CD4-positive, alpha-beta memory T cell (primary cell): Measurements from ENCODE around the gene ONECUT1. TPM values are rescaled to one million over a fixed set of nuclear protein-coding genes. Genes with fewer than 3 reads are reported as not detected.

Experiments used
- CTCF ChIA-PET: fragments of 350-600 bp; sonication (Branson Sonifier 250); formaldehyde crosslinking; loops from one replicate; lab custom pipeline; 2021; ENCODE audit warnings: inconsistent platforms; ENCODE audit not compliant: partially characterized antibody; lab: Charles Lee
- POLR2A ChIA-PET: fragments of 350-600 bp; sonication (Branson Sonifier 250); formaldehyde crosslinking; loops from one replicate; lab custom pipeline; 2021; ENCODE audit not compliant: partially characterized antibody; lab: Charles Lee
- DNase-seq, 5 donors: peaks; one replicate each; pipeline versions ENCODE4 v3.0.0 to v3.0.0-alpha.2; 2020 to 2022; ENCODE audit warnings: mixed read lengths in 1 of 5
- H3K27ac ChIP-seq: one replicate; pipeline ENCODE4 v1.7.0; 2013; ENCODE audit warnings: low read depth, low read length
- H3K27me3 ChIP-seq: 2 replicates; pipeline ENCODE4 v1.7.0; 2013; ENCODE audit warnings: mild to moderate bottlenecking, low read length, moderate library complexity; ENCODE audit not compliant: insufficient read depth
- H3K36me3 ChIP-seq: 2 replicates; pipeline ENCODE4 v1.7.0; 2013; ENCODE audit warnings: mild to moderate bottlenecking, low read length, moderate library complexity; ENCODE audit not compliant: insufficient read depth
- H3K4me1 ChIP-seq: 2 replicates; pipeline ENCODE4 v1.7.0; 2013; ENCODE audit warnings: mild to moderate bottlenecking, low read length, moderate library complexity; ENCODE audit not compliant: insufficient read depth
- H3K4me3 ChIP-seq, 2 donors: one replicate each; pipeline ENCODE4 v1.7.0; 2013; ENCODE audit warnings: low read length in 2 of 2, mild to moderate bottlenecking in 1 of 2
- H3K9me3 ChIP-seq, 2 donors: one replicate each; pipeline ENCODE4 v1.7.0; 2013; ENCODE audit warnings: low read length in 2 of 2, control low read depth in 1 of 2; ENCODE audit not compliant: control insufficient read depth in 1 of 2
- H3K27ac Mint-ChIP-seq, 7 donors: one replicate each; pipeline ENCODE4 v1.8.0; 2020 to 2021; ENCODE audit warnings: mixed read lengths in 7 of 7, mild to moderate bottlenecking in 6 of 7, inconsistent platforms in 3 of 7, moderate library complexity in 3 of 7
- H3K27me3 Mint-ChIP-seq, 2 donors: one replicate each; pipeline ENCODE4 v1.8.0; 2020 to 2021; ENCODE audit warnings: mixed read lengths in 2 of 2
- H3K36me3 Mint-ChIP-seq, 2 donors: one replicate each; pipeline ENCODE4 v1.8.0; 2020 to 2021; ENCODE audit warnings: mixed read lengths in 2 of 2, inconsistent platforms in 1 of 2, mild to moderate bottlenecking in 1 of 2
- H3K4me1 Mint-ChIP-seq, 4 donors: one replicate each; pipeline ENCODE4 v1.8.0; 2020 to 2021; ENCODE audit warnings: mixed read lengths in 4 of 4, mild to moderate bottlenecking in 1 of 4
- H3K4me3 Mint-ChIP-seq, 8 donors: one replicate each; pipeline ENCODE4 v1.8.0; 2020 to 2021; ENCODE audit warnings: mixed read lengths in 8 of 8, mild to moderate bottlenecking in 7 of 8, moderate library complexity in 6 of 8, inconsistent platforms in 3 of 8
- H3K9me3 Mint-ChIP-seq, 8 donors: one replicate each; pipeline ENCODE4 v1.8.0; 2020 to 2021; ENCODE audit warnings: mixed read lengths in 8 of 8, mild to moderate bottlenecking in 5 of 8, inconsistent platforms in 3 of 8, moderate library complexity in 1 of 8
- intact Hi-C: fragments of 100-400 bp; cut with micrococcal nuclease; formaldehyde crosslinking; loops from one replicate; pipeline ENCODE4 v1.15.1; 2023
- polyA plus RNA-seq, 2 donors: library from polyadenylated mRNA; unstranded; fragments of 300-500 nt; fragmentation: Illumina TruSeq; gene quantifications; one replicate each; pipeline ENCODE4 v1.2.3, GENCODE V29; 2021
- total RNA-seq, 2 experiments: library from RNA; stranded (reverse); gene quantifications; one replicate each; pipeline ENCODE4 v1.2.3, GENCODE V29; 2021

Gene ONECUT1
- total and polyA plus RNA-seq, 4 experiments from 2014 or later: not detected

- Histone ChIP-seq H3K4me1 (peaks cover 24% of the 10 kb centered on the region), H3K4me3 (peak overlapping the region in 1 of 2 donors; percentile 24), H3K36me3 (no peaks in the 10 kb centered on the region), H3K27ac (no peak overlapping the region), H3K27me3 (peaks cover 58% of the 10 kb centered on the region), H3K9me3 (no peaks in the 10 kb centered on the region)
- ChIA-PET POLR2A (no interaction called here), CTCF (no interaction called here)
- no peaks in the 10 kb centered on the region for H3K36me3 Mint-ChIP-seq
- H3K27me3 Mint-ChIP-seq: peaks cover 58 to 69% of the 10 kb centered on the region in 2 donors
- intact Hi-C loops: no loop called here
- peak overlapping the region in 3 of 7 donors; percentile 29 to 70 (median 50) for H3K27ac Mint-ChIP-seq
- peak overlapping the region; percentile 81 to 87 (median 84) for H3K4me3 Mint-ChIP-seq
- H3K9me3 Mint-ChIP-seq: peaks cover 0 to 8% (median 4%) of the 10 kb centered on the region in 8 donors
- DNase-seq: peak in 1 of 5 donors; percentile 29
- H3K4me1 Mint-ChIP-seq: peaks cover 6 to 52% (median 23%) of the 10 kb centered on the region in 4 donors
Observed at GRCh38 chr15:52789601-52790168, 451 bp downstream of the ONECUT1 start.

- peaks cover 59% of the 10 kb centered on the region for H3K27me3 ChIP-seq
- H3K36me3 ChIP-seq: no peaks in the 10 kb centered on the region
- ChIA-PET POLR2A (no interaction called here), CTCF (no interaction called here)
- H3K9me3 ChIP-seq: no peaks in the 10 kb centered on the region
- no peak overlapping the region for H3K4me3 ChIP-seq
- H3K4me1 Mint-ChIP-seq: peaks cover 6 to 53% (median 25%) of the 10 kb centered on the region in 4 donors
- H3K27ac ChIP-seq: no peak overlapping the region
- peaks cover 57 to 68% of the 10 kb centered on the region in 2 donors for H3K27me3 Mint-ChIP-seq
- H3K4me3 Mint-ChIP-seq: peak overlapping the region in 7 of 8 donors; percentile 60 to 87 (median 82)
- no peaks in the 10 kb centered on the region for H3K36me3 Mint-ChIP-seq
- intact Hi-C loops: no loop called here
- H3K27ac Mint-ChIP-seq: peak overlapping the region in 1 of 7 donors; percentile 29
- DNase-seq: no peak
- H3K4me1 ChIP-seq: peaks cover 28% of the 10 kb centered on the region
- peaks cover 0 to 11% (median 2%) of the 10 kb centered on the region in 8 donors for H3K9me3 Mint-ChIP-seq
Observed at GRCh38 chr15:52789008-52789600, 1.0 kb downstream of the ONECUT1 start.

- Mint-ChIP-seq H3K27ac (peak overlapping the region in 2 of 7 donors; percentile 12 to 37), H3K4me1 (peaks cover 8 to 58% (median 31%) of the 10 kb centered on the region in 4 donors), H3K27me3 (peaks cover 55 to 67% of the 10 kb centered on the region in 2 donors), H3K36me3 (no peaks in the 10 kb centered on the region), H3K4me3 (peak overlapping the region in 7 of 8 donors; percentile 24 to 85 (median 51)), H3K9me3 (peaks cover 0 to 12% (median 2%) of the 10 kb centered on the region in 8 donors)
- POLR2A ChIA-PET: no interaction called here
- intact Hi-C loops: no loop called here
- Histone ChIP-seq H3K27me3 (peaks cover 59% of the 10 kb centered on the region), H3K27ac (no peak overlapping the region), H3K4me3 (no peak overlapping the region), H3K36me3 (no peaks in the 10 kb centered on the region), H3K4me1 (peaks cover 35% of the 10 kb centered on the region), H3K9me3 (no peaks in the 10 kb centered on the region)
- DNase-seq: no peak
- CTCF ChIA-PET: no interaction called here
Observed at GRCh38 chr15:52788099-52788986, 1.8 kb downstream of the ONECUT1 start.

- DNase-seq: no peak
- POLR2A ChIA-PET: no interaction called here
- no peak overlapping the region for H3K4me3 ChIP-seq
- peaks cover 56 to 67% of the 10 kb centered on the region in 2 donors for H3K27me3 Mint-ChIP-seq
- H3K36me3 ChIP-seq: no peaks in the 10 kb centered on the region
- peaks cover 40% of the 10 kb centered on the region for H3K4me1 ChIP-seq
- intact Hi-C loops: no loop called here
- H3K4me3 Mint-ChIP-seq: peak overlapping the region in 7 of 8 donors; percentile 20 to 68 (median 51)
- H3K9me3 ChIP-seq: no peaks in the 10 kb centered on the region
- H3K9me3 Mint-ChIP-seq: peaks cover 0 to 16% (median 0%) of the 10 kb centered on the region in 8 donors
- H3K4me1 Mint-ChIP-seq: peaks cover 8 to 65% (median 35%) of the 10 kb centered on the region in 4 donors
- H3K36me3 Mint-ChIP-seq: no peaks in the 10 kb centered on the region
- H3K27me3 ChIP-seq: peaks cover 59% of the 10 kb centered on the region
- H3K27ac ChIP-seq: no peak overlapping the region
- H3K27ac Mint-ChIP-seq: peak overlapping the region in 2 of 7 donors; percentile 37 to 65
- CTCF ChIA-PET: no interaction called here
Observed at GRCh38 chr15:52787549-52788098, 2.5 kb downstream of the ONECUT1 start.

GRCh38 chr15:52787123-52787503, 3.0 kb downstream of the ONECUT1 start:
- no peaks in the 10 kb centered on the region for H3K36me3 Mint-ChIP-seq
- peaks cover 0 to 16% (median 0%) of the 10 kb centered on the region in 8 donors for H3K9me3 Mint-ChIP-seq
- peak overlapping the region in 1 of 7 donors; percentile 15 for H3K27ac Mint-ChIP-seq
- Histone ChIP-seq H3K4me1 (peaks cover 40% of the 10 kb centered on the region), H3K27ac (no peak overlapping the region), H3K4me3 (no peak overlapping the region), H3K36me3 (no peaks in the 10 kb centered on the region), H3K9me3 (no peaks in the 10 kb centered on the region), H3K27me3 (peaks cover 61% of the 10 kb centered on the region)
- H3K27me3 Mint-ChIP-seq: peaks cover 54 to 65% of the 10 kb centered on the region in 2 donors
- CTCF ChIA-PET: no interaction called here
- POLR2A ChIA-PET: no interaction called here
- no peak for DNase-seq
- peak overlapping the region in 2 of 8 donors; percentile 48 to 61 for H3K4me3 Mint-ChIP-seq
- H3K4me1 Mint-ChIP-seq: peaks cover 8 to 65% (median 35%) of the 10 kb centered on the region in 4 donors
- intact Hi-C loops: no loop called here

- Mint-ChIP-seq H3K27me3 (peaks cover 55 to 65% of the 10 kb centered on the region in 2 donors), H3K4me1 (peaks cover 8 to 65% (median 35%) of the 10 kb centered on the region in 4 donors), H3K36me3 (no peaks in the 10 kb centered on the region), H3K9me3 (peaks cover 0 to 16% (median 0%) of the 10 kb centered on the region in 8 donors), H3K27ac (no peak overlapping the region), H3K4me3 (peak overlapping the region in 3 of 8 donors; percentile 21 to 61 (median 58))
- no peak for DNase-seq
- intact Hi-C loops: no loop called here
- ChIA-PET POLR2A (no interaction called here), CTCF (interaction anchor here (0.6 kb wide), 1 partner anchor 107 kb away, joined by 4 read pairs; no protein-coding TSS in a partner anchor)
- Histone ChIP-seq H3K27ac (no peak overlapping the region), H3K9me3 (no peaks in the 10 kb centered on the region), H3K4me1 (peaks cover 40% of the 10 kb centered on the region), H3K36me3 (no peaks in the 10 kb centered on the region), H3K4me3 (no peak overlapping the region), H3K27me3 (peaks cover 63% of the 10 kb centered on the region)
Observed at GRCh38 chr15:52786436-52787122, 3.6 kb downstream of the ONECUT1 start.
